DOHH2 (cell line): ENCODE measurements around the gene LETM1.

Experiments used
- H3F3A ChIP-seq: fragments of 200-600 bp; sonication (generic), shearing (Covaris generic); 2 replicates; pipeline ENCODE4 v1.6.0; 2016; ENCODE audit warnings: antibody characterized with exemption, mild to moderate bottlenecking; ENCODE audit not compliant: control insufficient read depth, insufficient read depth
- H3K27ac ChIP-seq: fragments of 200-600 bp; sonication (generic); 2 replicates; pipeline ENCODE4 v1.5.1; 2014; ENCODE audit warnings: low read depth, mild to moderate bottlenecking, low read length, moderate library complexity
- H3K27me3 ChIP-seq: fragments of 200-600 bp; sonication (generic); 2 replicates; pipeline ENCODE4 v1.6.1; 2014; ENCODE audit warnings: mild to moderate bottlenecking, low read length, mixed read lengths; ENCODE audit not compliant: control insufficient read depth
- H3K36me3 ChIP-seq: fragments of 200-600 bp; sonication (generic); 2 replicates; pipeline ENCODE4 v1.6.1; 2014; ENCODE audit warnings: mild to moderate bottlenecking, low read length, moderate library complexity, mixed read lengths; ENCODE audit not compliant: control insufficient read depth
- H3K4me1 ChIP-seq: fragments of 200-600 bp; sonication (generic); 2 replicates; pipeline ENCODE4 v1.6.1; 2014; ENCODE audit warnings: mild to moderate bottlenecking, low read length, mixed read lengths; ENCODE audit not compliant: control insufficient read depth
- H3K4me2 ChIP-seq: fragments of 200-600 bp; sonication (generic); 2 replicates; pipeline ENCODE4 v1.6.0; 2014; ENCODE audit warnings: mild to moderate bottlenecking, low read length, moderate library complexity
- H3K4me3 ChIP-seq: fragments of 200-600 bp; sonication (generic); 2 replicates; pipeline ENCODE4 v1.5.1; 2014; ENCODE audit warnings: mild to moderate bottlenecking, low read length, mixed read lengths
- H3K79me2 ChIP-seq: fragments of 200-600 bp; sonication (generic); 2 replicates; pipeline ENCODE4 v1.6.1; 2014; ENCODE audit warnings: mild to moderate bottlenecking, low read length, mixed read lengths; ENCODE audit not compliant: control insufficient read depth
- H3K9me2 ChIP-seq: fragments of 200-600 bp; sonication (generic); replicated peaks from 2 replicates; pipeline ENCODE4 v1.6.1; 2014; ENCODE audit warnings: mild to moderate bottlenecking, low read length, mixed read lengths; ENCODE audit not compliant: control insufficient read depth
- H3K9me3 ChIP-seq: fragments of 200-600 bp; sonication (generic); 2 replicates; pipeline ENCODE4 v1.6.1; 2014; ENCODE audit warnings: antibody characterized with exemption, low read length, mixed read lengths; ENCODE audit not compliant: control insufficient read depth, insufficient read depth
- H4K20me1 ChIP-seq: fragments of 200-600 bp; sonication (generic); 2 replicates; pipeline ENCODE4 v1.6.0; 2014; ENCODE audit warnings: low read depth, mild to moderate bottlenecking, antibody characterized with exemption, low read length, moderate library complexity; ENCODE audit not compliant: control insufficient read depth, insufficient read depth
- CTCF ChIP-seq: fragments of 200-600 bp; sonication (generic); IDR thresholded peaks from one replicate; pipeline ENCODE4 v1.5.1; 2014; ENCODE audit warnings: antibody characterized with exemption, mild to moderate bottlenecking, low read depth, low read length; ENCODE audit not compliant: poor library complexity, severe bottlenecking
- EZH2phosphoT487 ChIP-seq: fragments of 200-600 bp; sonication (generic); IDR thresholded peaks from 2 replicates; pipeline ENCODE4 v1.6.1; 2017; ENCODE audit warnings: borderline replicate concordance, mild to moderate bottlenecking, antibody characterized with exemption, low read length, moderate library complexity, mixed read lengths

The LETM1 gene

GRCh38 chr4:1826531-1827350 is 29.2 kb downstream of the LETM1 start:
- Histone ChIP-seq H3K4me3 (no peak overlapping the region), H3K9me3 (no peaks in the 10 kb centered on the region), H4K20me1 (no peaks in the 10 kb centered on the region), H3K4me1 (no peaks in the 10 kb centered on the region), H3K4me2 (no peak overlapping the region), H3K27me3 (no peaks in the 10 kb centered on the region), H3K27ac (no peak overlapping the region), H3F3A (no peaks in the 10 kb centered on the region), H3K9me2 (no peaks in the 10 kb centered on the region), H3K79me2 (no peaks in the 10 kb centered on the region), H3K36me3 (peaks cover 48% of the 10 kb centered on the region)
- no peak for TF ChIP-seq EZH2phosphoT487
- TF ChIP-seq CTCF, result no peak

- no peaks in the 10 kb centered on the region for H3K27me3 ChIP-seq
- no peaks in the 10 kb centered on the region for H3F3A ChIP-seq
- TF ChIP-seq EZH2phosphoT487 (no peak), CTCF (no peak)
- H3K4me2 ChIP-seq, result no peak overlapping the region
- no peak overlapping the region for H3K4me3 ChIP-seq
- no peaks in the 10 kb centered on the region for H3K79me2 ChIP-seq
- no peak overlapping the region for H3K27ac ChIP-seq
- H3K36me3 ChIP-seq, result peaks cover 43% of the 10 kb centered on the region
- H4K20me1 ChIP-seq, result no peaks in the 10 kb centered on the region
- H3K9me2 ChIP-seq, result no peaks in the 10 kb centered on the region
- no peaks in the 10 kb centered on the region for H3K4me1 ChIP-seq
- no peaks in the 10 kb centered on the region for H3K9me3 ChIP-seq
Measured at GRCh38 chr4:1825326-1825725, 30.6 kb downstream of the LETM1 start.

GRCh38 chr4:1824746-1825145 is 31.2 kb downstream of the LETM1 start:
- TF ChIP-seq CTCF (no peak), EZH2phosphoT487 (no peak)
- Histone ChIP-seq H3K27me3 (no peaks in the 10 kb centered on the region), H3K4me3 (no peak overlapping the region), H3K9me2 (no peaks in the 10 kb centered on the region), H3K36me3 (peaks cover 47% of the 10 kb centered on the region), H3K9me3 (no peaks in the 10 kb centered on the region), H3K4me2 (no peak overlapping the region), H4K20me1 (no peaks in the 10 kb centered on the region), H3K79me2 (no peaks in the 10 kb centered on the region), H3K27ac (no peak overlapping the region), H3F3A (no peaks in the 10 kb centered on the region), H3K4me1 (no peaks in the 10 kb centered on the region)
